ENCODE data around the gene LCLAT1.

GRCh38 chr2:30505500-30506180 is 58.6 kb downstream of the LCLAT1 start:
- no peak for TF ChIP-seq CTCF (IDR thresholded peaks at IDR 0.05)
- TF ChIP-seq POLR2A (IDR thresholded peaks at IDR 0.05), result no peak

Data from prostate gland (tissue), 2 donors.